Activated naive CD4-positive, alpha-beta T cell treated with anti-CD3 and anti-CD28 coated beads for 36 hours (primary cell): ENCODE results near the gene FCER2. TPM values are rescaled to one million over a fixed set of nuclear protein-coding genes. Genes with fewer than 3 reads are reported as not detected.

ENCODE experiments used
- CTCF ChIA-PET: fragments of 350-600 bp; sonication (Branson Sonifier 250); formaldehyde crosslinking; loops from one replicate; lab custom pipeline; 2021; ENCODE audit warnings: antibody characterized with exemption; lab: Charles Lee
- DNase-seq: peaks from one replicate; pipeline ENCODE4 v3.0.0-alpha.2; 2020
- H3K27ac Mint-ChIP-seq: one replicate; pipeline ENCODE4 v1.8.0; 2021; ENCODE audit warnings: mild to moderate bottlenecking, mixed read lengths
- H3K27me3 Mint-ChIP-seq: one replicate; pipeline ENCODE4 v1.8.0; 2021; ENCODE audit warnings: low read depth, mixed read lengths
- H3K36me3 Mint-ChIP-seq: one replicate; pipeline ENCODE4 v1.8.0; 2021; ENCODE audit warnings: low read depth, mixed read lengths
- H3K4me1 Mint-ChIP-seq: one replicate; pipeline ENCODE4 v1.8.0; 2021; ENCODE audit warnings: low read depth, mixed read lengths
- H3K4me3 Mint-ChIP-seq: one replicate; pipeline ENCODE4 v1.8.0; 2021; ENCODE audit warnings: mild to moderate bottlenecking, moderate library complexity, mixed read lengths
- H3K9me3 Mint-ChIP-seq: one replicate; pipeline ENCODE4 v1.8.0; 2021; ENCODE audit warnings: mixed read lengths
- intact Hi-C: fragments of 100-400 bp; cut with micrococcal nuclease; formaldehyde crosslinking; loops from one replicate; pipeline ENCODE4 v1.15.1; 2023
- total RNA-seq, 2 experiments: library from RNA; stranded (reverse); gene quantifications; one replicate each; pipeline ENCODE4 v1.2.3, GENCODE V29; 2021

Gene FCER2
- total RNA-seq, 2 experiments from 2014 or later = 0.86 to 0.89 TPM

DNA sequence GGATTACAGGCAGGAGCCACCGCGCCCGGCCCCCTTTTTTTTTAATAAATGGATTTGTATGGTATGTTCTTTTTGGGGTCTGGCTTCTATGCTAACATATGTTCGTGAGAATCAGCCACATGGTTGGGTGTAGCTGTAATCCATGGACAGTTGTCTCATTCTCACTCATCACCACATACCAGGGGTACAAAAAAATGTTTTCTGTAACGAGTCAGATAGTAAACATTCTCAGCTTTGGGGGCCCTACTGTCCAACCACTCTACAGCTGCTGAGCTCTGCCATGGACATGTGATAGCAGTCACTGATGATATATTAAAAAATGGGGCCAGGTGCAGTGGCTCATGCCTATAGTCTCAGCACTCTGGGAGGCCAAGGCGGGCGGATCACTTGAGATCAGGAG, 38.2 kb downstream of the FCER2 start:
- H3K36me3 Mint-ChIP-seq = no peaks in the 10 kb centered on the region
- no peak for DNase-seq
- H3K4me3 Mint-ChIP-seq = no peak overlapping the region
- CTCF ChIA-PET = interaction anchor here (0.7 kb wide), 1 partner anchor 1695 kb away, joined by 3 read pairs; no protein-coding TSS in a partner anchor
- H3K4me1 Mint-ChIP-seq = peaks cover 3% of the 10 kb centered on the region
- no peaks in the 10 kb centered on the region for H3K27me3 Mint-ChIP-seq
- H3K9me3 Mint-ChIP-seq = no peaks in the 10 kb centered on the region
- H3K27ac Mint-ChIP-seq = no peak overlapping the region
- intact Hi-C loops = no loop called here

DNA sequence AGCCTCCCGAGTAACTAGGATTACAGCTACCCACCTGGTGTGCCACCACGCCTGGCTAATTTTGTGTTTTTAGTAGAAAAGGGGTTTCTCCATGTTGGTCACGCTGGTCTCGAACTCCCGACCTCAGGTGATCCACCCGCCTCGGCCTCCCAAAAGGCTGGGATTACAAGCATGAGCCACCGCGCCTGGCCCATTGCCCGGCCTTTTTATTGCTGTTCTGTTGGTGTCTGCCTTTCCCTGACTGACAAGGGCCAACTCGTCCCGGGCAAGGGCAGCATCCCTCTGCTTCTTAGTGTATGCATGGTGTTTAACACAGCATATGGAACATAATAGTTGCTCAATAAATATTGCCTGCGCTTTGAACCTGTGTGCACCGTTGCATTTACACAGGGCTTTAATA, 39.3 kb downstream of the FCER2 start:
- no peak for DNase-seq
- Mint-ChIP-seq H3K9me3 (no peaks in the 10 kb centered on the region), H3K4me1 (peaks cover 11% of the 10 kb centered on the region), H3K4me3 (no peak overlapping the region), H3K27me3 (no peaks in the 10 kb centered on the region), H3K36me3 (no peaks in the 10 kb centered on the region), H3K27ac (no peak overlapping the region)
- intact Hi-C loops = no loop called here
- CTCF ChIA-PET = interaction anchor here (1.0 kb wide), 1 partner anchor 18 kb away, joined by 3 read pairs; the partner anchor contains the start of gene TRAPPC5

DNA sequence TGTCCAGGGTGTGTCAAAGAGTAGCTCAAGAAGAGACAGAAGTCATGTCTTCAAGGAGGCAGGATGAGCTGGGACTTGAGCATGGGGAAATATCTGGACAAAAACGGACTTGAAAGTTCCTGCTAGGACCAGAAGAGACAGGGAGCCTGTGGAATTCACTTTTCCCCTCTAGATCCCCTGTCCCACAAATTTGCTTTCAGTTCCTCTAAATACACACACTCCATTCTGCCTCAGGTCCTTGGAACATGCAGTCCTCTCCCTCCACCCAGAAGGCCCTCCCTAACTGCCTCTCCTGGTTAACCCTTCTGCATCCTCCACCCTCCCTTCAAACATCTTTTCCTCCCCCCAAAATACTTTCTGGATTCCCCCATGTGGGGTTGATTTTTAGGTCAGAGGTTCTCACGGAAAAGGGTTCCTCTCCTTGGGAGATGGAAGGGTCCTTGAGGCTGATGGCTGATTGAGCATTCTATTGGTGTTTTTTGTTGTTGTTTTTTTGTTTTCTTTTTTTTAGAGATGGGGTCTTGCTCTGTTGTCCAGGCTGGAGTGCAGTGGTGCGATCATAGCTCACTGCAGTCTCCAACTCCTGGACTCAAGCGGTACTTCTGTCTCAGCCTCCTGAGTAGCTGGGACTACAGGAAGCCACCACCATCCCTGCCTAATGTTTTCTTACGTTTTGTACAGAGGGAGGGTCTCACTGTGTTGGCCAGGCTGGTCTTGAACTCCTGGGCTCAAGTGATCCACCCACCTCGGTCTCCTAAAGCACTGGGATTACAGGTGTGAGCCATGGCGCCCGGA, 40.0 kb downstream of the FCER2 start:
- DNase-seq = no peak
- Mint-ChIP-seq H3K9me3 (no peaks in the 10 kb centered on the region), H3K27ac (no peak overlapping the region), H3K4me1 (peaks cover 18% of the 10 kb centered on the region), H3K27me3 (no peaks in the 10 kb centered on the region), H3K36me3 (no peaks in the 10 kb centered on the region), H3K4me3 (no peak overlapping the region)
- CTCF ChIA-PET = interaction anchor here (0.6 to 1.5 kb wide), 4 partner anchors 11 to 592 kb away, joined by 3 to 10 read pairs (median 4); partner anchors contain the start of gene TRAPPC5
- intact Hi-C loops = no loop called here

DNA sequence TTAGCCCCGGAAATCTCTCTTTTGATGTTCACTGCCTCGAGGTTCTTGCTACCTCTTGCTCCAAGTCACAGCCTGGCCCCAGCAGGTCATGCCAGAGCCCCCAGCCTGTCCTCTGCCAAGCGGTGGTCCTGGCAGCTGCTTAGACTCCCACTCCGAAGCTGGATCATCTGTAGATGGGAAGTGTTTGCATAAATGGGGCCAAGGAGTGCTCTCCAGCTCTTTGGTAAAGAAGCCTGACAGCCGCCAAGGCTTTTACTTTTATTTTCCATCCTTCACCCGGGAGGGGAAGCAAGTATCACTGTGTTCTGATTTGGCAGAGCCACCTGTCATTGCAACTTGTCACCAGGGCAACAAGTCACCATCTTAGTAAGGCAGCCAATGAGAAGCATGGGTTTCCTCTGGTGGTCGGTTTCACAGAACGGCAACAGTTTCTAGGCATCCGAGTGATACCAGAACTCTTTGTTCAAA, 43.7 kb downstream of the FCER2 start:
- DNase-seq = peak; percentile 81
- CTCF ChIA-PET = interaction anchor here (1.4 to 2.4 kb wide), 2 partner anchors 22 to 90 kb away, joined by 4 to 12 read pairs; partner anchors contain the start of gene TRAPPC5
- Mint-ChIP-seq H3K9me3 (no peaks in the 10 kb centered on the region), H3K27ac (peak overlapping the region; percentile 78), H3K27me3 (no peaks in the 10 kb centered on the region), H3K4me1 (peaks cover 23% of the 10 kb centered on the region), H3K36me3 (no peaks in the 10 kb centered on the region), H3K4me3 (peak overlapping the region; percentile 75)
- intact Hi-C loops = loop anchor here (1.0 kb wide), 1 partner anchor 22 kb away; the partner anchor contains the start of gene TRAPPC5

DNA sequence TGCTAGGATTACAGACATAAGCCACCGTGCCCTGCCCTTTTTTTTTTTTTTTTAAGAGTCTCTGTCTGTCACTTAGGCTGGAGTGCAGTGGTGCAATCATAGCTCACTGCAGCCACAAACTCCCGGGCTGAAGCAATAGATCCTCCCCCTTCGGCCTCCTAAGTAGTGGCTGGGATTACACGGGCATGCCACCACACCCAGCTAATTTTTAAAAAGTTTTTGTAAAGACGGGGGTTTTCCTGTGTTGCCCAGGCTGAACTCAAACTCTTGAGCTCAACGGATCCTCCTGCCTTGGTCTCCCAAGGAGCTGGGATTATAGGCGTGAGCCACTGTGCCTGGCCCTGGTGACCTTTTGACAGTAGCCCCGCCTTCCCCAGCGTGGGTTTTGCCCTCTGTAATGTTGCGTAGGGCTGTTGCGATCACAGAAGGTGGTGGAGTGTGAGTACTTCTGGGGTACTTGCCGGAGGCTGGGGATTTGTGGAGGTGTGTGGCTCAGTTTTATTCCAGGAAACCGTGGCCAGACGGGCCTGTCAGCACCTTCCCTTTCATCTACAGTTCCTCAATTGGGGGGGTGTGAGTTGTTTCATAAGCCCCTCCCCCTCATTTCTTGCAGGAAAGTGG, 44.7 kb downstream of the FCER2 start:
- Mint-ChIP-seq H3K36me3 (no peaks in the 10 kb centered on the region), H3K27me3 (no peaks in the 10 kb centered on the region), H3K4me1 (peaks cover 29% of the 10 kb centered on the region), H3K27ac (peak overlapping the region; percentile 24), H3K4me3 (no peak overlapping the region), H3K9me3 (no peaks in the 10 kb centered on the region)
- DNase-seq = peak; percentile 59
- intact Hi-C loops = no loop called here
- CTCF ChIA-PET = interaction anchor here (0.6 to 2.4 kb wide), 3 partner anchors 23 to 516 kb away, joined by 3 to 12 read pairs (median 7); partner anchors contain the start of gene TRAPPC5

DNA sequence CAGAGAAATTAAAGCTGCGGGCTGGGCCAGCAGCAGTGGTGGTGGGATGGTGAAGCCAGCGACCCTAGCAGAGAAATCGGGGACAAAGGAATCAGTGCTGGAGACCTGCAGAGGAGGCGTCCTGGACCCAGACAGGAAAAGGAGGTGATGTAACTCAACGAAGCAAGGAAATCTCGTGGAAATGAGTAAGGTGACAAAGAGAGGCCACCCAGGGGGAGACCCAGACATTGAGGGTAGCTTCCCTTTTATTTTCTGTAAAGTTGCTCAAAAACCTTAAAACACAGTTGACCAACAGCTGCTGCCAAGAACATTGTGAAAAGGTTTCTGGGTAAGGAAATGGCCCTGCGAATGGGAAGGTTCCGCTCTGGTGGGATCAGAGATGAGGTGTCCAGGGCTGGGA, 46.4 kb downstream of the FCER2 start:
- Mint-ChIP-seq H3K27ac (no peak overlapping the region), H3K36me3 (no peaks in the 10 kb centered on the region), H3K4me1 (peaks cover 31% of the 10 kb centered on the region), H3K27me3 (no peaks in the 10 kb centered on the region), H3K9me3 (no peaks in the 10 kb centered on the region), H3K4me3 (no peak overlapping the region)
- DNase-seq = no peak
- intact Hi-C loops = no loop called here
- CTCF ChIA-PET = interaction anchor here (1.7 to 6.3 kb wide), 3 partner anchors 25 to 144 kb away, joined by 4 to 46 read pairs (median 9); partner anchors contain the start of gene TRAPPC5

DNA sequence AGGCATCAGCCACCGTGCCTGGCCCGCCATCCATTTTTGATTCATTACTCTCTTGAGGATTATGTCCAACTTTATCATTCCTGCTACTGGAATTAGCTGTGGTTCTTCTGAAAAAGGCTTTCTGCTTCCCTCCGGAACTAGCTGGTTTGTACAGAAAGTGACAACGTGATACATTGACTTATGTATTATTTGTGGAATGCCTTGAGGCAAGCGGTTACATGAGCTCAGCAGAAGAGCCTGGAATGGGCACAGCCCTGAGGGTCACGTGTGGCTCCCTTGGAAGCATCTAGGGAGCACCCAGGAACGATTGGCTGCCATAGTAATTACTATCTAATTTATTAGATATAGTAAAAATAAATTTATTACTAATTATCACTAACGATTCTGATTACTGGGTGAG, 47.5 kb downstream of the FCER2 start:
- Mint-ChIP-seq H3K36me3 (no peaks in the 10 kb centered on the region), H3K4me3 (no peak overlapping the region), H3K4me1 (peaks cover 31% of the 10 kb centered on the region), H3K9me3 (no peaks in the 10 kb centered on the region), H3K27ac (no peak overlapping the region), H3K27me3 (no peaks in the 10 kb centered on the region)
- DNase-seq = no peak
- intact Hi-C loops = no loop called here
- CTCF ChIA-PET = interaction anchor here (0.9 to 6.3 kb wide), 3 partner anchors 27 to 145 kb away, joined by 3 to 46 read pairs (median 9); partner anchors contain the start of gene TRAPPC5

DNA sequence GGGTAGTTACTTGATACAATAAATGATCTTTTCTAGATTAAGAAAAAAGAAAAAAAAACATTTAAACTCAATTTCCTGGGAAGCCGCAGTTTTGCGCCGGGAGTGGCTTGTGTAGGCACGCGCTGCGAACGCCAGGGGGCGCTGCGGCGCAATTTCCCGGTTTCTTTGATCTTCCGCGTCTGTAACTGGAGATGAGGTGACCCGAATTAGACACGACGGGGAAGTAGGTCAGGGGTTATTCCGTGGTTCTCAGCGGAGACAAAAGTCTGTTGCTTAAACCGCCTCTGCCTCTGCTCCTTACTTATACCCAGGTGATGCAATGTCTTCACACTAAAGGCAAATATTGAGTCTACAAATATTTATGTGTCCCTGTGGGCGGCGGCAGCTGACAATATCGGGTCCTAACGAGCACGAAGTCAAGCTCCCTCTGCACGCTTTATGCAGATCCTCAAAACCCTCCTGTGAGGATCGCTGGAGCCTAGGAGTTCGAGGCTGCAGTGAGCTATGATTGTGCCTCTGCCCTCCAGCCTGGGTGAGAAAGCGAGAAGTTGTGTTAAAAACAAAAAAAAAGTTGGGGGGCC, 49.8 kb downstream of the FCER2 start:
- CTCF ChIA-PET = interaction anchor here (0.7 to 6.3 kb wide), 15 partner anchors 8 to 152 kb away, joined by 3 to 46 read pairs (median 4); partner anchors contain the start of genes PET100, RETN, TRAPPC5 and XAB2
- intact Hi-C loops = loop anchor here (1.0 kb wide), 2 partner anchors 28 to 147 kb away; partner anchors contain the start of gene TRAPPC5
- no peaks in the 10 kb centered on the region for H3K27me3 Mint-ChIP-seq
- peaks cover 14% of the 10 kb centered on the region for H3K4me1 Mint-ChIP-seq
- no peaks in the 10 kb centered on the region for H3K36me3 Mint-ChIP-seq
- H3K4me3 Mint-ChIP-seq = peak overlapping the region; percentile 65
- H3K9me3 Mint-ChIP-seq = no peaks in the 10 kb centered on the region
- peak; percentile 92 for DNase-seq
- no peak overlapping the region for H3K27ac Mint-ChIP-seq

DNA sequence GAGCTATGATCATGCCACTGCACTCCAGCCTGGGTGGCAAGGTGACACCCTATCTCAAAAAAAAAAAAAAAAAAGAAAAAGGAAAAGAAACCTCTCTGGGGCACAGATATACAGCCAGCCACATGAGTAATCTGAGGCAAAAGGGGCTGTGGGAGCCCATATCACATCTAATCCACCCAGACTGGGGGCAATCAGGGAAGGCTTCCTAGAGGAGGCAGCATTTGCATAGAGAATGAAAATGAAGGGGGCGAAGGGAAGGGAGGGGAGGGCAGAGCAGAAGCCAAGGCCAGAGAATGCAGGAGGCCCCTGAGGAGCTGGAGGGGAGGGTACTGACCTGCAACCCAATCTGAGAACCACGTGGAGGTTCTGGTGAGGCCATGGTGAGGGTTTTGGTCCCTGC, 51.8 kb downstream of the FCER2 start:
- intact Hi-C loops = no loop called here
- CTCF ChIA-PET = interaction anchor here (0.6 to 6.3 kb wide), 4 partner anchors 12 to 168 kb away, joined by 3 to 46 read pairs (median 3); partner anchors contain the start of gene TRAPPC5
- no peaks in the 10 kb centered on the region for H3K36me3 Mint-ChIP-seq
- peaks cover 8% of the 10 kb centered on the region for H3K4me1 Mint-ChIP-seq
- DNase-seq = no peak
- no peaks in the 10 kb centered on the region for H3K27me3 Mint-ChIP-seq
- no peak overlapping the region for H3K4me3 Mint-ChIP-seq
- H3K27ac Mint-ChIP-seq = no peak overlapping the region
- no peaks in the 10 kb centered on the region for H3K9me3 Mint-ChIP-seq

DNA sequence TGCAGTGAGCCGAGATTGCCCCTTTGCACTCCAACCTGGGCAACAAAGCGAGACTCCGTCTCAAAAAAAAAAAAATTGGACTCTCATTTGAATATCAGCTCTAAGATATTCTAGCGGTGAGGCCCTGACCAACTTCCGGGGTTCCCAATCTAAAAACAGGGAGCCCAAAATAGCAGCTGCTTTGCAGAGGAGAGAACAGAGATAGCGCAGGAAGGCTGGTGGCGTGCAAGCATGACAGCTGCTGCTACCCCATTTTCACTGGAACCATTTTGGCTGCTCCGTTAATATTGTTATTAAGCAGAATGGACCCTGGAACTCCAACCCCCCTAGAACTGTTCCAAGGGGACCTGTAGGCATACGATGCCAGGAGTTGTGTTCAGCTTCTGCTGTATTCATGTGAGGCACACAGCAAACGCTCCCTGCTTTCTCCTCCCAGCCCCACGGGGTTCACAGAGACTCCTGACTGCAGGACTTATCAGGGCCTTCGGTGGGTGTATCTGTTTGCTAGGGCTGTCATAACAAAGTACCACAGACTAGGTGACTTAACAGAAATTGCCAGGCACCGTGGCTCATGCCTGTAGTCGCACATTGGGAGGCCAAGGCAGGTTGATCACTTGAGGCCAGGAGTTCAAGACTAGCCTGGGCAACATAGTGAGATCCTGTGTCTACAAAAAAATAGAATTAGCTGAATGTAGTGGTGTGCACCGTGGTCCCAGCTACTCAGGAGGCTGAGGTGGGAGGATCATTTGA, 53.5 kb downstream of the FCER2 start:
- H3K36me3 Mint-ChIP-seq = no peaks in the 10 kb centered on the region
- H3K9me3 Mint-ChIP-seq = no peaks in the 10 kb centered on the region
- peaks cover 8% of the 10 kb centered on the region for H3K4me1 Mint-ChIP-seq
- CTCF ChIA-PET = interaction anchor here (0.7 to 1.6 kb wide), 4 partner anchors 11 to 398 kb away, joined by 3 to 5 read pairs (median 3); partner anchors contain the start of gene TRAPPC5
- H3K27me3 Mint-ChIP-seq = no peaks in the 10 kb centered on the region
- DNase-seq = no peak
- H3K27ac Mint-ChIP-seq = no peak overlapping the region
- H3K4me3 Mint-ChIP-seq = no peak overlapping the region
- intact Hi-C loops = no loop called here

DNA sequence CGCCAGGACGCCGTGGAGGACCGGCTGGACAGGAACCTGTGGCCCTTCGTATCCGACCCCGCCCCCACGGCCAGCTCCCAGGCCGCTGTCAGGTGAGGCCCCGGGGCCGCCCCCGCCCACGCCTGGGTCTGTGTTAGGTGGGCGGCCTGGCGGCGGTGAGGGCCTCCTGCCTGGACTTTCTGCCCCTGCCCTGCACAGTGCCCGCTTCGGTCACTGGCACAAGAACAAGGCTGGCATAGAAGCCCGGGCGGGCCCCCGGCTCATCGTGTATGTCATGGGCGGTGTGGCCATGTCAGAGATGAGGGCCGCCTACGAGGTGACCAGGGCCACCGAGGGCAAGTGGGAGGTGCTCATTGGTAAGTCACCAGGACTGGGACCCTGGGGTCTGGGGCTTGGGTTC, 54.8 kb downstream of the FCER2 start:
- intact Hi-C loops = no loop called here
- no peaks in the 10 kb centered on the region for H3K27me3 Mint-ChIP-seq
- no peak overlapping the region for H3K27ac Mint-ChIP-seq
- no peaks in the 10 kb centered on the region for H3K9me3 Mint-ChIP-seq
- CTCF ChIA-PET = no interaction called here
- no peak overlapping the region for H3K4me3 Mint-ChIP-seq
- no peaks in the 10 kb centered on the region for H3K36me3 Mint-ChIP-seq
- DNase-seq = no peak
- peaks cover 1% of the 10 kb centered on the region for H3K4me1 Mint-ChIP-seq
